Activated CD4-positive, alpha-beta memory T cell treated with anti-CD3 and anti-CD28 coated beads, Interleukin-2, amount 10 ng/mL, durations not matched to agents 7 days and 5 days (primary cell): Measurements from ENCODE around the gene MEN1. TPM values are rescaled to one million over a fixed set of nuclear protein-coding genes. Genes with fewer than 3 reads are reported as not detected.
A peak's percentile ranks its signal among the peaks of the same experiment; 100 is the strongest.

Source experiments
- CTCF ChIA-PET: fragments of 350-600 bp; sonication (Branson Sonifier 250); formaldehyde crosslinking; loops from one replicate; lab custom pipeline; 2021; ENCODE audit warnings: antibody characterized with exemption, inconsistent platforms; lab: Charles Lee
- POLR2A ChIA-PET: fragments of 350-600 bp; sonication (Branson Sonifier 250); formaldehyde crosslinking; loops from one replicate; lab custom pipeline; 2021; ENCODE audit warnings: antibody characterized with exemption; lab: Charles Lee
- DNase-seq: peaks from one replicate; pipeline ENCODE4 v3.0.0-alpha.2; 2020
- H3K27ac Mint-ChIP-seq: one replicate; pipeline ENCODE4 v1.8.0; 2021; ENCODE audit warnings: mild to moderate bottlenecking, mixed read lengths
- H3K27me3 Mint-ChIP-seq: one replicate; pipeline ENCODE4 v1.8.0; 2021; ENCODE audit warnings: mixed read lengths
- H3K36me3 Mint-ChIP-seq: one replicate; pipeline ENCODE4 v1.8.0; 2021; ENCODE audit warnings: low read depth, mixed read lengths
- H3K4me1 Mint-ChIP-seq: one replicate; pipeline ENCODE4 v1.8.0; 2021; ENCODE audit warnings: mixed read lengths
- H3K4me3 Mint-ChIP-seq: one replicate; pipeline ENCODE4 v1.8.0; 2021; ENCODE audit warnings: mild to moderate bottlenecking, mixed read lengths
- H3K9me3 Mint-ChIP-seq: one replicate; pipeline ENCODE4 v1.8.0; 2021; ENCODE audit warnings: mixed read lengths
- total RNA-seq, 2 experiments: library from RNA; stranded (reverse); gene quantifications; one replicate each; pipeline ENCODE4 v1.2.3, GENCODE V29; 2021

Gene MEN1
- total RNA-seq, 2 experiments from 2014 or later = 32.5 to 33.4 TPM

GRCh38 chr11:64844330-64845128, 34.2 kb upstream of the MEN1 start, which contains the start of gene CDC42BPG:
Gene CDC42BPG, minus strand, starts transcription at chr11:64844653. Its CDS starts 84 bp downstream, at chr11:64844569.
- CTCF ChIA-PET = interaction anchor here (0.6 to 30.8 kb wide), 20 partner anchors 14 to 228 kb away, joined by 3 to 957 read pairs (median 4); partner anchors contain the start of genes BATF2, EHD1, MEN1 and NAALADL1

GRCh38 chr11:64843686-64844329, 33.5 kb upstream of the MEN1 start:
- Mint-ChIP-seq H3K4me3 (peak overlapping the region; percentile 70), H3K4me1 (peaks cover 27% of the 10 kb centered on the region), H3K9me3 (no peaks in the 10 kb centered on the region), H3K36me3 (no peaks in the 10 kb centered on the region), H3K27ac (no peak overlapping the region), H3K27me3 (no peaks in the 10 kb centered on the region)
- ChIA-PET POLR2A (interaction anchor here (0.7 to 28.1 kb wide), 6 partner anchors 9 to 64 kb away, joined by 3 to 1068 read pairs (median 4); partner anchors contain the start of gene EHD1), CTCF (interaction anchor here (0.6 to 30.8 kb wide), 19 partner anchors 13 to 229 kb away, joined by 3 to 957 read pairs (median 4); partner anchors contain the start of genes BATF2, EHD1, MEN1 and NAALADL1)
- DNase-seq = no peak

More at GRCh38 chr11:64844330-64845128, 34.2 kb upstream of the MEN1 start, which contains the start of gene CDC42BPG:
- peak; percentile 72 for DNase-seq
- no peaks in the 10 kb centered on the region for H3K36me3 Mint-ChIP-seq
- H3K4me3 Mint-ChIP-seq = peak within 1 kb of the TSS; percentile 70
- H3K9me3 Mint-ChIP-seq = no peaks in the 10 kb centered on the region
- H3K4me1 Mint-ChIP-seq = peaks cover 34% of the 10 kb centered on the region
- H3K27ac Mint-ChIP-seq = no peak within 1 kb of the TSS
- POLR2A ChIA-PET = interaction anchor here (0.7 to 28.1 kb wide), 6 partner anchors 10 to 65 kb away, joined by 3 to 1068 read pairs (median 4); partner anchors contain the start of gene EHD1
- H3K27me3 Mint-ChIP-seq = no peaks in the 10 kb centered on the region

GRCh38 chr11:64842851-64843685, 32.7 kb upstream of the MEN1 start:
- Mint-ChIP-seq H3K36me3 (no peaks in the 10 kb centered on the region), H3K4me1 (peaks cover 19% of the 10 kb centered on the region), H3K27ac (no peak overlapping the region), H3K27me3 (no peaks in the 10 kb centered on the region), H3K4me3 (peak overlapping the region; percentile 31), H3K9me3 (no peaks in the 10 kb centered on the region)
- POLR2A ChIA-PET = interaction anchor here (1.2 to 28.1 kb wide), 3 partner anchors 8 to 64 kb away, joined by 3 to 1068 read pairs (median 5); partner anchors contain the start of gene EHD1
- CTCF ChIA-PET = interaction anchor here (1.3 to 30.8 kb wide), 5 partner anchors 12 to 44 kb away, joined by 4 to 957 read pairs (median 6); partner anchors contain the start of genes EHD1 and MEN1
- DNase-seq = no peak

GRCh38 chr11:64842366-64842759, 32.0 kb upstream of the MEN1 start:
- Mint-ChIP-seq H3K4me3 (no peak overlapping the region), H3K9me3 (no peaks in the 10 kb centered on the region), H3K4me1 (peaks cover 16% of the 10 kb centered on the region), H3K27me3 (no peaks in the 10 kb centered on the region), H3K36me3 (no peaks in the 10 kb centered on the region), H3K27ac (no peak overlapping the region)
- ChIA-PET CTCF (interaction anchor here (30.8 kb wide), 1 partner anchor 44 kb away, joined by 957 read pairs; the partner anchor contains the start of gene EHD1), POLR2A (no interaction called here)
- no peak for DNase-seq

- no peaks in the 10 kb centered on the region for H3K9me3 Mint-ChIP-seq
- DNase-seq = no peak
Observed at GRCh38 chr11:64841592-64842365, 31.4 kb upstream of the MEN1 start.

GRCh38 chr11:64839887-64840782, 29.8 kb upstream of the MEN1 start:
- Mint-ChIP-seq H3K27me3 (no peaks in the 10 kb centered on the region), H3K36me3 (no peaks in the 10 kb centered on the region), H3K27ac (no peak overlapping the region), H3K4me1 (peaks cover 15% of the 10 kb centered on the region), H3K4me3 (no peak overlapping the region), H3K9me3 (no peaks in the 10 kb centered on the region)
- ChIA-PET POLR2A (interaction anchor here (1.1 kb wide), 1 partner anchor 96 kb away, joined by 3 read pairs; the partner anchor contains the start of gene RASGRP2), CTCF (interaction anchor here (0.6 to 30.8 kb wide), 3 partner anchors 46 to 224 kb away, joined by 3 to 957 read pairs (median 4); partner anchors contain the start of gene EHD1)
- no peak for DNase-seq

More at GRCh38 chr11:64841592-64842365, 31.4 kb upstream of the MEN1 start:
- ChIA-PET POLR2A (no interaction called here), CTCF (interaction anchor here (30.8 kb wide), 1 partner anchor 45 kb away, joined by 957 read pairs; the partner anchor contains the start of gene EHD1)
- H3K36me3 Mint-ChIP-seq = no peaks in the 10 kb centered on the region
- H3K4me1 Mint-ChIP-seq = peaks cover 16% of the 10 kb centered on the region
- no peak overlapping the region for H3K27ac Mint-ChIP-seq
- H3K27me3 Mint-ChIP-seq = no peaks in the 10 kb centered on the region
- no peak overlapping the region for H3K4me3 Mint-ChIP-seq

- H3K4me3 Mint-ChIP-seq = no peak overlapping the region
Observed at GRCh38 chr11:64839335-64839734, 29.0 kb upstream of the MEN1 start.

GRCh38 chr11:64838600-64839334, 28.4 kb upstream of the MEN1 start:
- CTCF ChIA-PET = no interaction called here
- DNase-seq = no peak
- Mint-ChIP-seq H3K4me1 (peaks cover 10% of the 10 kb centered on the region), H3K27ac (no peak overlapping the region), H3K27me3 (no peaks in the 10 kb centered on the region), H3K36me3 (no peaks in the 10 kb centered on the region), H3K4me3 (no peak overlapping the region), H3K9me3 (no peaks in the 10 kb centered on the region)
- POLR2A ChIA-PET = no interaction called here

More at GRCh38 chr11:64839335-64839734, 29.0 kb upstream of the MEN1 start:
- ChIA-PET CTCF (no interaction called here), POLR2A (no interaction called here)
- no peaks in the 10 kb centered on the region for H3K9me3 Mint-ChIP-seq
- H3K27me3 Mint-ChIP-seq = no peaks in the 10 kb centered on the region
- peaks cover 12% of the 10 kb centered on the region for H3K4me1 Mint-ChIP-seq
- no peak overlapping the region for H3K27ac Mint-ChIP-seq
- H3K36me3 Mint-ChIP-seq = no peaks in the 10 kb centered on the region
- no peak for DNase-seq

GRCh38 chr11:64837887-64838351, 27.6 kb upstream of the MEN1 start:
- peaks cover 7% of the 10 kb centered on the region for H3K4me1 Mint-ChIP-seq
- H3K27me3 Mint-ChIP-seq = no peaks in the 10 kb centered on the region
- POLR2A ChIA-PET = interaction anchor here (0.9 to 1.3 kb wide), 2 partner anchors 8 to 15 kb away, joined by 3 read pairs; no protein-coding TSS in a partner anchor
- no peak overlapping the region for H3K27ac Mint-ChIP-seq
- DNase-seq = no peak
- no peak overlapping the region for H3K4me3 Mint-ChIP-seq
- no peaks in the 10 kb centered on the region for H3K36me3 Mint-ChIP-seq
- H3K9me3 Mint-ChIP-seq = no peaks in the 10 kb centered on the region
- CTCF ChIA-PET = no interaction called here

- H3K4me3 Mint-ChIP-seq = no peak overlapping the region
- H3K36me3 Mint-ChIP-seq = no peaks in the 10 kb centered on the region
- no peaks in the 10 kb centered on the region for H3K9me3 Mint-ChIP-seq
- H3K27me3 Mint-ChIP-seq = no peaks in the 10 kb centered on the region
- no peak overlapping the region for H3K27ac Mint-ChIP-seq
- H3K4me1 Mint-ChIP-seq = peaks cover 7% of the 10 kb centered on the region
- ChIA-PET POLR2A (interaction anchor here (1.0 to 1.5 kb wide), 4 partner anchors 16 to 246 kb away, joined by 3 to 4 read pairs (median 3); partner anchors contain the start of genes MEN1 and SF1), CTCF (interaction anchor here (0.8 kb wide), 1 partner anchor 12 kb away, joined by 3 read pairs; no protein-coding TSS in a partner anchor)
- DNase-seq = no peak
Observed at GRCh38 chr11:64836448-64837072, 26.2 kb upstream of the MEN1 start.
